ENCODE results near the gene PLD2. TPM values are rescaled to one million over a fixed set of nuclear protein-coding genes. Genes with fewer than 3 reads are reported as not detected.
A peak's percentile ranks its signal among the peaks of the same experiment; 100 is the strongest.

Gene PLD2
- total and polyA plus RNA-seq, 3 experiments from 2014 or later = 1.9 to 12.0 (median 10.1) TPM

DNA sequence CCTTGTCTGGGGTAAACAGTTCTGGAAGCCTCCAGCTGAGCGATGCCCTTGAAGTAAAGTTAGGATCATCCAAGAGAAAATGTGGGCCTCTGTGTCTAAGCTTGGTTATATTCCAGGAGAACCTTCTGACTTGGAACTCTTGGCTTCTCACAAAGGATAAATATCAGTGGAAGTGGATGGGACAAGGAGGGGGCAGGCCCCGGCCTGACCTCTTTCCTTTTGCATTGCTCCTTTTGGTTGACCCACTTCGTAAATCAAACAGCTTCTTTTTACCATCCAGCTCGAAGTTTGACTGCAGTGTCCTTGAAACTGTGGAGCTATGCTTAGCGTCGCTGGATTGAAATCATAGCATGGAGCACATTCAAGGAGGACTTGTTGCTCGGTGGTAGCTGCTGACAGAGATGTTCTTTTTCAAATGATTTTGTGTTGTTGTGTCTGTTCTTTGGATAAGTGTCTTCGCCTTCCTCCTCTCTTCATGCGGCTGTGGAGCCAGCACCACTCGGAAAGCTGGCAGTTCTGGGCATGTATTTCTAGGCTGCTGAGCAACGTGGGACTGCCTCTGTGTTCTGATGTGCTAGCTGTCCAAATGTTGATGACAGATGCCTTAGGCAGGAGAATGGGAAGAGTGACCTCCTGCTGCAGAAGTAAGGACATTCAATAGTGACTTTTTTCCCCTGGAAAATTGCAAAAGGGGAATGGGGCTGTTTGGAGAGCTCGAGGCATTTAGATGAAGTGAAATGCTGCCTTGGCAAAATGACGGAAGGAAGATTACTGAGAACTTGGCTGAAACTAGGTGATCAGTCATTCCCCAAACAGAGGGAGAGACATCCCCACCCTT lies 30.7 kb downstream of the PLD2 start:
- no peak overlapping the region for H3K27ac ChIP-seq (ENCODE audit: low read depth, low read length)
- POLR2A ChIA-PET = no interaction called here
- DNase-seq = no peak
- CTCF ChIA-PET = interaction anchor here (1.0 to 1.3 kb wide), 2 partner anchors 44 to 48 kb away, joined by 3 read pairs; no protein-coding TSS in a partner anchor
- peak overlapping the region in 2 of 7 donors; percentile 23 to 68 for H3K4me3 Mint-ChIP-seq
- H3K27ac Mint-ChIP-seq = peak overlapping the region in 1 of 8 donors; percentile 29
- no peaks in the 10 kb centered on the region for H3K27me3 ChIP-seq (ENCODE audit: insufficient read depth, low read length, poor library complexity, severe bottlenecking)
- no peaks in the 10 kb centered on the region for H3K27me3 Mint-ChIP-seq
- H3K4me1 Mint-ChIP-seq = peaks cover 70 to 84% (median 81%) of the 10 kb centered on the region in 3 donors
- peaks cover 0 to 2% (median 0%) of the 10 kb centered on the region in 5 donors for H3K9me3 Mint-ChIP-seq
- no peak overlapping the region for H3K4me3 ChIP-seq (ENCODE audit: low read length)
- no peaks in the 10 kb centered on the region for H3K36me3 ChIP-seq (ENCODE audit: insufficient read depth, low read length)
- peaks cover 0 to 37% (median 3%) of the 10 kb centered on the region in 3 donors for H3K36me3 Mint-ChIP-seq
- H3K9me3 ChIP-seq (ENCODE audit: low read length) = no peaks in the 10 kb centered on the region
- H3K4me1 ChIP-seq (ENCODE audit: insufficient read depth, low read length) = peaks cover 35% of the 10 kb centered on the region

DNA sequence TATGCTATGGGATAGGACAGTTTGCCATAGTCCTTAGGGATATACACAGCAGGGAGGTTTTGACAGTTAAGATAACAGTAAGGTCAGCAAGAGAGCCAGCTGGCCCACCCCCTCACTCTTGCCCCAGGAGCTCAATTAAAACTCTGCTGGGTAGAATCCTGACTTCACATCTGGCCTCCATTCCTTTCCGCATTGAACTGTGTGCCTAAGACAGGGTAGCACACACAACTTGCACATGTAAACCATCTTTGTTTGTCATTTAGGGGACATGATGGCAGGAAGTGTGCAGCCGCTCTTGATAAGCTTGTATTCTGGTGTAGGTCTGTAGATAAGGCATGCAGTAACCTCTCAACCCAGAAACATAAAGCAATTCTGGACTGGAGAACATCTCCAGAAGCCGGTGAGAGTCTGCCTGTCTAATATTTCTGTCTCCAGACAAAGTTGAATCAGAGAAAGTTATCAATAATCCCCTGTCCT lies 31.4 kb downstream of the PLD2 start:
- POLR2A ChIA-PET = no interaction called here
- H3K4me1 Mint-ChIP-seq = peaks cover 70 to 88% (median 84%) of the 10 kb centered on the region in 3 donors
- H3K36me3 ChIP-seq (ENCODE audit: insufficient read depth, low read length) = no peaks in the 10 kb centered on the region
- peak overlapping the region in 2 of 7 donors; percentile 23 to 68 for H3K4me3 Mint-ChIP-seq
- DNase-seq = no peak
- no peak overlapping the region for H3K4me3 ChIP-seq (ENCODE audit: low read length)
- no peak overlapping the region for H3K27ac ChIP-seq (ENCODE audit: low read depth, low read length)
- H3K36me3 Mint-ChIP-seq = peaks cover 0 to 37% (median 3%) of the 10 kb centered on the region in 3 donors
- peaks cover 0 to 2% (median 0%) of the 10 kb centered on the region in 5 donors for H3K9me3 Mint-ChIP-seq
- H3K9me3 ChIP-seq (ENCODE audit: low read length) = no peaks in the 10 kb centered on the region
- CTCF ChIA-PET = interaction anchor here (1.0 to 1.3 kb wide), 2 partner anchors 43 to 48 kb away, joined by 3 read pairs; no protein-coding TSS in a partner anchor
- peaks cover 35% of the 10 kb centered on the region for H3K4me1 ChIP-seq (ENCODE audit: insufficient read depth, low read length)
- no peaks in the 10 kb centered on the region for H3K27me3 Mint-ChIP-seq
- H3K27ac Mint-ChIP-seq = no peak overlapping the region
- H3K27me3 ChIP-seq (ENCODE audit: insufficient read depth, low read length, poor library complexity, severe bottlenecking) = no peaks in the 10 kb centered on the region

DNA sequence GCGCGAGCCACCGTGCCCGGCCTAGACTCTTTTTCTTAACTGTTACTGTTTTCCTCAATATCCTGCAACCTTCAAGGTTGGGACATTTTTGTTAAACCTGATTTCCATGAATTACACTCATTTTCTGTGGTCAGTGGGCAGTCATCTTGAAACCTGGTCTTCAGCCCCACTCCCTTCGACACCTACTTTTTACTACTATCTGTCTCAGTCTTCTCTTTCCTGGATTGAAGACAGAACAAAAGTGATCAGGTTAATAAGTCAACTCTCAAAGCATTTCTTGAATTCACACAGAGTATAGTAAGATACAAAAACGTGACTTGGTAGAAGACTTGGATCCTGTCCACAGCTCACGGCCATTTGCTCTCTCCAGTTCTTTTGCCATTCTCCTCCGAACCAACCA lies 32.3 kb downstream of the PLD2 start:
- Mint-ChIP-seq H3K36me3 (peaks cover 0 to 39% (median 3%) of the 10 kb centered on the region in 3 donors), H3K27ac (peak overlapping the region in 2 of 8 donors; percentile 9 to 23), H3K27me3 (no peaks in the 10 kb centered on the region), H3K4me3 (no peak overlapping the region), H3K9me3 (peaks cover 0 to 2% (median 0%) of the 10 kb centered on the region in 5 donors), H3K4me1 (peaks cover 67 to 89% (median 86%) of the 10 kb centered on the region in 3 donors)
- Histone ChIP-seq H3K4me3 (ENCODE audit: low read length) (no peak overlapping the region), H3K9me3 (ENCODE audit: low read length) (no peaks in the 10 kb centered on the region), H3K27me3 (ENCODE audit: insufficient read depth, low read length, poor library complexity, severe bottlenecking) (no peaks in the 10 kb centered on the region), H3K36me3 (ENCODE audit: insufficient read depth, low read length) (no peaks in the 10 kb centered on the region), H3K27ac (ENCODE audit: low read depth, low read length) (peak overlapping the region; percentile 43), H3K4me1 (ENCODE audit: insufficient read depth, low read length) (peaks cover 30% of the 10 kb centered on the region)
- ChIA-PET POLR2A (no interaction called here), CTCF (no interaction called here)
- no peak for DNase-seq

DNA sequence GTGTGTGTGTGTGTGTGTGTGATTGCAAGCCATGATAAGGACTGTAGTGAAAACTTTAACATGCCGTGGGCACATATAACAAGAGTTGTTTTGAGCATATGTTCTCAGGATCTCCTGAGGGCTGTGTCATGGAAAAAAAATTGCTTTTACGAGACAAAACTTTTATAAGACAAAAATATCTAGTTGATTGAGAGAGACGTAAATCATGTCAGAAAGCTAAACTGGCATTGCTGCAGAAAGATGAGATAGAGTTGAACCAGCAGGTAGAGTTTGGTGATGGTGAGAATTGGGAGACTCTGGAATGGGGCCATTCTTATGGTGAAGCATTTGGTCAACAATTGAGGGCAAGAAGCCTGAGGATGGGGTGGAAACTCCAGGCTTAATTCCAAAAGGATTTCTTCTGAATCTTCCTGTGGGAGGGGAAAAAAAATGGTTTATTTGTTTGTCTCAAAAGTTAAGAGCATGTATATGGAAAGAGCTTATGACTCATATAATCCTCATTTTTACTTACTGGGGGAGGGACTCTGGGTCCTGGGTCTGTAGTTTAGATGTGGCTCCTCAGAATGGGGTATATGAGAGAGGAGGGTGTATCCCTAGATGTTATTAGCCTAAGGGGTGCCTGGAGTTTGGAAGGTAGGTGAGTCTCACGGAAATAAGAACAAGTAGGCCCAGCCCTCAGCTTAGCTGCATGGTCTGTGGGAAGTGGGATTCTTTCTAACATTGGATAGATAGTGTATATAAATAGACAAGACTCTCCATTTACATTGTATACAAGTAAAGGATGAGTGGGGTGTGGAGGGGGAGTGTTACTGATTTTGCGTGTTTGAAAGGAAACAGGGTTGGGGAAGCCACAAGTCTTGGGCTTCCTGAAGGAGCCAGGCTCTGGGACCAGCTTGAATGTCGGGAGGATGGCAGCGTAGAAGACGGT lies 33.3 kb downstream of the PLD2 start:
- CTCF ChIA-PET = no interaction called here
- Mint-ChIP-seq H3K9me3 (peaks cover 0 to 2% (median 0%) of the 10 kb centered on the region in 5 donors), H3K36me3 (peaks cover 0 to 48% (median 4%) of the 10 kb centered on the region in 3 donors), H3K27ac (peak overlapping the region in 4 of 8 donors; percentile 1 to 82 (median 56)), H3K27me3 (no peaks in the 10 kb centered on the region), H3K4me3 (peak overlapping the region in 6 of 7 donors; percentile 2 to 57 (median 18)), H3K4me1 (peaks cover 65 to 89% (median 86%) of the 10 kb centered on the region in 3 donors)
- POLR2A ChIA-PET = interaction anchor here (0.5 kb wide), 1 partner anchor 56 kb away, joined by 6 read pairs; no protein-coding TSS in a partner anchor
- no peak overlapping the region for H3K27ac ChIP-seq (ENCODE audit: low read depth, low read length)
- H3K4me3 ChIP-seq (ENCODE audit: low read length) = no peak overlapping the region
- H3K36me3 ChIP-seq (ENCODE audit: insufficient read depth, low read length) = no peaks in the 10 kb centered on the region
- H3K4me1 ChIP-seq (ENCODE audit: insufficient read depth, low read length) = peaks cover 20% of the 10 kb centered on the region
- no peaks in the 10 kb centered on the region for H3K9me3 ChIP-seq (ENCODE audit: low read length)
- H3K27me3 ChIP-seq (ENCODE audit: insufficient read depth, low read length, poor library complexity, severe bottlenecking) = no peaks in the 10 kb centered on the region
- no peak for DNase-seq

DNA sequence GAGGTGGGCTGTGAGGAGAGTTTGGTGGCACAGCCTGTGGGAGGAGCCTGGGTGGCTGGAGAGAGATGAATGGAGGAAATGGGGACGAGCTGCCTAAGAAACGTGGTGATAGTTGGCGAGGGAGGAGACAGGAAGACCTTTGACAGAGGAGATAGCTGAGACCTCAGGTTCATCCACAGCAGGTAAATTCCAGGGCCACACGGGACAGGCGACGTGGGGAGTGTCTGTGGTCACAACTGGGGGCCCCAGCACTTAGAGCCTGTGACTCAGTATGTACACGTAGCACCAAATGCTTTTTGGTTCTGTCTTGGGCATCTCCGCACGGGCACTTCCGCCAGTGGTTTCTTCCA lies 33.9 kb downstream of the PLD2 start:
- ChIA-PET POLR2A (no interaction called here), CTCF (no interaction called here)
- peaks cover 0 to 2% (median 0%) of the 10 kb centered on the region in 5 donors for H3K9me3 Mint-ChIP-seq
- H3K27me3 Mint-ChIP-seq = no peaks in the 10 kb centered on the region
- DNase-seq = no peak
- H3K36me3 Mint-ChIP-seq = peaks cover 0 to 51% (median 5%) of the 10 kb centered on the region in 3 donors
- H3K4me3 Mint-ChIP-seq = peak overlapping the region in 4 of 7 donors; percentile 16 to 57 (median 22)
- Histone ChIP-seq H3K27ac (ENCODE audit: low read depth, low read length) (no peak overlapping the region), H3K4me3 (ENCODE audit: low read length) (no peak overlapping the region), H3K36me3 (ENCODE audit: insufficient read depth, low read length) (no peaks in the 10 kb centered on the region), H3K27me3 (ENCODE audit: insufficient read depth, low read length, poor library complexity, severe bottlenecking) (no peaks in the 10 kb centered on the region), H3K9me3 (ENCODE audit: low read length) (no peaks in the 10 kb centered on the region), H3K4me1 (ENCODE audit: insufficient read depth, low read length) (peaks cover 14% of the 10 kb centered on the region)
- peak overlapping the region in 3 of 8 donors; percentile 1 to 82 (median 55) for H3K27ac Mint-ChIP-seq
- peaks cover 61 to 88% (median 83%) of the 10 kb centered on the region in 3 donors for H3K4me1 Mint-ChIP-seq

DNA sequence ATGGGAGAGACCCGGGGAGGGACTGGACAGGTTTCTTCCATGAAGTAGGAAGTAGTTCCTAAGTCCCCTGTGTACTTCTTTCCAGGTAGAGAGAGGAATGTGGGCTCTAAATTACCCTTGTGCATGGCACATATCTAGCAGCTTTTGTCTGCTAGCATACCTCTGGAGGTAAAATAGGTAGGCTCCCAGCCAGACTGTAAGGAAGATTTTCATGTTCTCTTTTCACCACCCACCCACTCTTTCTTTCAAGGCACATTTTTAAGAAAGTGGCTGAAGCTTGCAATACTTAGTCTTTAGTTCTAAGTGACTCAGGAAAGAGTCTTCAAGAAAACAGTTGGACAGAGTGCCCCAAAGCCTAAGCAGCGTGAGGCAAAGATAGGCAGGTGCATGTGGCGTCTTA lies 35.4 kb downstream of the PLD2 start:
- no peak overlapping the region for H3K4me3 Mint-ChIP-seq
- peaks cover 0 to 61% (median 5%) of the 10 kb centered on the region in 3 donors for H3K36me3 Mint-ChIP-seq
- ChIA-PET CTCF (no interaction called here), POLR2A (no interaction called here)
- peaks cover 4% of the 10 kb centered on the region for H3K36me3 ChIP-seq (ENCODE audit: insufficient read depth, low read length)
- peaks cover 7% of the 10 kb centered on the region for H3K4me1 ChIP-seq (ENCODE audit: insufficient read depth, low read length)
- peaks cover 51 to 87% (median 83%) of the 10 kb centered on the region in 3 donors for H3K4me1 Mint-ChIP-seq
- DNase-seq = no peak
- H3K9me3 ChIP-seq (ENCODE audit: low read length) = no peaks in the 10 kb centered on the region
- H3K9me3 Mint-ChIP-seq = peaks cover 0 to 2% (median 0%) of the 10 kb centered on the region in 5 donors
- H3K27ac Mint-ChIP-seq = no peak overlapping the region
- no peak overlapping the region for H3K27ac ChIP-seq (ENCODE audit: low read depth, low read length)
- H3K27me3 Mint-ChIP-seq = no peaks in the 10 kb centered on the region
- no peak overlapping the region for H3K4me3 ChIP-seq (ENCODE audit: low read length)
- no peaks in the 10 kb centered on the region for H3K27me3 ChIP-seq (ENCODE audit: insufficient read depth, low read length, poor library complexity, severe bottlenecking)

DNA sequence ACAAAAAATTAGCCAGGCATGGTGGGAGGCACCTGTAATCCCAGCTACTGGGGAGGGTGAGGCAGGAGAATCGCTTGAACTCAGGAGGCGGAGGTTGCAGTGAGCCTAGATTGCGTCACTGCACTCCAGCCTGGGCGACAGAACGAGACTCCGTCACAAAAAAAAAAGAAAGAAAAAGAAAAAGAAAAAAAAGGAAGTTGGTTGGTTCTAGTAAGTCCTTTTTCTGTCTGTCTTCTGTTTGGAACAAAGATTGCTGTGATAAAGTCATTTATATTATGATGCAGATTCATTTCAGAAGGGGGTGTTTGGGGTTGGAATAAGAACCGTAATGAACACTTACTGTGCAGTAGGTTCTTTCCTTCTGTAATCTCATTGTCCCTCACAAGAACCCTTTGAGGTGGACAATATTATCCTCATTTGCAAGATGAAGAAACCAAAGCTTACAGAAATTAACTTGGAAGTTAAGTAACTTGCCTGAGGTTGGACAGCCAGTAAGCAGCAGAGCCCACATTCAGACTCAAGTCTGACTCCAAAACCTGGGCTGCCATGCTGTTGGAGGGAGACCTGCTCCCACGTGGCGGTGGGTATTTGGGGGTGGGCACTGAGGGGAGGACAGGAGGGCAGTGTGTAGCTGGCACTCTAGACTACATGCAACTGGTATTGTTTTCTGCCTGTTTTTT lies 36.5 kb downstream of the PLD2 start:
- Histone ChIP-seq H3K36me3 (ENCODE audit: insufficient read depth, low read length) (peaks cover 4% of the 10 kb centered on the region), H3K27me3 (ENCODE audit: insufficient read depth, low read length, poor library complexity, severe bottlenecking) (no peaks in the 10 kb centered on the region), H3K27ac (ENCODE audit: low read depth, low read length) (no peak overlapping the region), H3K9me3 (ENCODE audit: low read length) (no peaks in the 10 kb centered on the region), H3K4me3 (ENCODE audit: low read length) (no peak overlapping the region), H3K4me1 (ENCODE audit: insufficient read depth, low read length) (peaks cover 7% of the 10 kb centered on the region)
- Mint-ChIP-seq H3K9me3 (no peaks in the 10 kb centered on the region), H3K4me3 (no peak overlapping the region), H3K36me3 (peaks cover 0 to 54% (median 5%) of the 10 kb centered on the region in 3 donors), H3K27me3 (no peaks in the 10 kb centered on the region), H3K27ac (peak overlapping the region in 1 of 8 donors; percentile 47), H3K4me1 (peaks cover 45 to 84% (median 79%) of the 10 kb centered on the region in 3 donors)
- ChIA-PET POLR2A (no interaction called here), CTCF (no interaction called here)
- DNase-seq = no peak

Measured in CD8-positive, alpha-beta memory T cell (primary cell).